ENCODE results near the gene OTC. TPM values are rescaled to one million over a fixed set of nuclear protein-coding genes. Genes with fewer than 3 reads are reported as not detected.

Gene OTC
- total and polyA plus RNA-seq, 2 donors (not counting 1 experiment from before 2014, with no cell fraction given), result not detected

DNA sequence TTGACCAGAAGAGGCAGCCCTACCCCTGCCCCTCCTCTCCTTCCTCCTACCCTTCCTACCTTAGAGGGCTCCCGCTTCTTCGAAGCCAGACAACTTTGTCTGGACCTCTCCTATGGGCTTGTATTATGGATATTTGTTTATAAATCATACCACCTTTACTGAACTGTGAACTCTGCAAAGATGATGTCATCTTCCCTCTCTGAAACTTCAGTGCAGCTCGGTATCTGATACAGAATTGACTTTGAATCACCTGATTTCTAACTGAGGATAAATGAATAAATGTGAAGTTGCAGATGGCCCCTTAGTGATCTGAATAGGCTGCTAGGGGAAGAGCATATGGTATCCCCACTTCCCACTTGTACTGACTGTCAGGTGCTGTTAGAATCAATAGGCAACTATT is 1.1 kb upstream of the OTC start:
- intact Hi-C loops (cut with micrococcal nuclease), result no loop called here
- Mint-ChIP-seq H3K4me3 (no peak overlapping the region), H3K9me3 (ENCODE audit: insufficient read depth) (no peaks in the 10 kb centered on the region), H3K27me3 (peaks cover 10% of the 10 kb centered on the region), H3K4me1 (no peaks in the 10 kb centered on the region), H3K27ac (no peak overlapping the region)
- H3K4me2 ChIP-seq (replicated peaks; ENCODE audit: low read depth, low read length, poor library complexity, severe bottlenecking), result no peak overlapping the region
- no peaks in the 10 kb centered on the region for H3K79me2 ChIP-seq (ENCODE audit: control insufficient read depth, insufficient read depth, low read length)
- H2AFZ ChIP-seq (ENCODE audit: insufficient read depth, low read depth, low read length, poor library complexity, severe bottlenecking), result no peak overlapping the region
- no peak overlapping the region for H3K4me3 ChIP-seq (ENCODE audit: control extremely low read depth in 1 of 5, extremely low read depth in 1 of 5, insufficient read depth in 1 of 5, low read depth in 2 of 5, low read length in 4 of 5)
- no peaks in the 10 kb centered on the region for H4K20me1 ChIP-seq (ENCODE audit: control insufficient read depth, insufficient read depth, low read length, poor library complexity, severe bottlenecking)
- H3K9me3 ChIP-seq (ENCODE audit: control extremely low read depth in 1 of 3, control insufficient read depth in 2 of 3, insufficient read depth in 1 of 3, low read length in 2 of 3), result no peaks in the 10 kb centered on the region
- H3K4me1 ChIP-seq (ENCODE audit: control insufficient read depth in 2 of 2, insufficient read depth in 2 of 2, low read length in 2 of 2), result no peaks in the 10 kb centered on the region
- H3K36me3 ChIP-seq (replicated peaks in 1 of 2; ENCODE audit: control extremely low read depth in 1 of 2, control insufficient read depth in 1 of 2, extremely low read depth in 1 of 2, insufficient read depth in 2 of 2, low read length in 1 of 2), result no peaks in the 10 kb centered on the region
- no peaks in the 10 kb centered on the region for H3K27me3 ChIP-seq (replicated peaks in 1 of 4; ENCODE audit: control extremely low read depth in 1 of 4, control insufficient read depth in 3 of 4, insufficient read depth in 4 of 4, low read length in 3 of 4)
- ATAC-seq (ENCODE audit: low read depth) (no peak), DNase-seq (no peak)
- ChIA-PET POLR2A (no interaction called here), CTCF (no interaction called here)
- no peak overlapping the region for H3K9ac ChIP-seq (ENCODE audit: low read length)
- no CpG with 5 or more reads among the region's 3 CpGs for WGBS (ENCODE audit: insufficient coverage)
- TF ChIP-seq EZH2 (IDR thresholded peaks at IDR 0.05; ENCODE audit: borderline replicate concordance, insufficient read depth, low read depth, low read length, poor library complexity, severe bottlenecking), result no peak
- TF ChIP-seq, protein P1, sequence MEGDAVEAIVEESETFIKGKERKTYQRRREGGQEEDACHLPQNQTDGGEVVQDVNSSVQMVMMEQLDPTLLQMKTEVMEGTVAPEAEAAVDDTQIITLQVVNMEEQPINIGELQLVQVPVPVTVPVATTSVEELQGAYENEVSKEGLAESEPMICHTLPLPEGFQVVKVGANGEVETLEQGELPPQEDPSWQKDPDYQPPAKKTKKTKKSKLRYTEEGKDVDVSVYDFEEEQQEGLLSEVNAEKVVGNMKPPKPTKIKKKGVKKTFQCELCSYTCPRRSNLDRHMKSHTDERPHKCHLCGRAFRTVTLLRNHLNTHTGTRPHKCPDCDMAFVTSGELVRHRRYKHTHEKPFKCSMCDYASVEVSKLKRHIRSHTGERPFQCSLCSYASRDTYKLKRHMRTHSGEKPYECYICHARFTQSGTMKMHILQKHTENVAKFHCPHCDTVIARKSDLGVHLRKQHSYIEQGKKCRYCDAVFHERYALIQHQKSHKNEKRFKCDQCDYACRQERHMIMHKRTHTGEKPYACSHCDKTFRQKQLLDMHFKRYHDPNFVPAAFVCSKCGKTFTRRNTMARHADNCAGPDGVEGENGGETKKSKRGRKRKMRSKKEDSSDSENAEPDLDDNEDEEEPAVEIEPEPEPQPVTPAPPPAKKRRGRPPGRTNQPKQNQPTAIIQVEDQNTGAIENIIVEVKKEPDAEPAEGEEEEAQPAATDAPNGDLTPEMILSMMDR (IDR thresholded peaks at IDR 0.05), result no peak
- H3K27ac ChIP-seq (ENCODE audit: low read length in 2 of 2), result no peak overlapping the region

DNA sequence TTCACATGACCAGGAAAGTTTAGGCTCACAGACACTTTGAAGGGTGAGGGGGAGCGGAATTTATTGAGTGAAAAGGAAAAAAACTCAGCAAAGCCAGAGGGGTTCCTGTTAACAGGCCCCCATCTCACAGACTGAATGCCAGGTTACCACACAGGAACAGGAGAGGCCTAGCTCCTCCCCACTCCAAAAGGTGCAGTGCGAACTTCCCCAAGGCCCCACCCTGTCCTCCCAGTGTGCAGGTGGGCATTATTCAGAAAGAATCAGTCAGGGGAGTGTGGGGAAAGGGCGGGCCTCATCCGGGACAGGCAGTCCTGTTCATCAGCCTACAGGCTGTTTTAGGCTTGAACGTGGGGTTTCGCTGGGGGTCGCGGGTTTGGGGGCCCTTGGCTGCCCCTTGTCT is 4.0 kb downstream of the OTC start:
- no peaks in the 10 kb centered on the region for H3K9me3 ChIP-seq (ENCODE audit: control extremely low read depth in 1 of 3, control insufficient read depth in 2 of 3, insufficient read depth in 1 of 3, low read length in 2 of 3)
- no peaks in the 10 kb centered on the region for H3K27me3 Mint-ChIP-seq
- H3K4me1 ChIP-seq (ENCODE audit: control insufficient read depth in 2 of 2, insufficient read depth in 2 of 2, low read length in 2 of 2), result no peaks in the 10 kb centered on the region
- ChIA-PET CTCF (no interaction called here), POLR2A (no interaction called here)
- no peaks in the 10 kb centered on the region for H3K4me1 Mint-ChIP-seq
- H3K36me3 ChIP-seq (replicated peaks in 1 of 2; ENCODE audit: control extremely low read depth in 1 of 2, control insufficient read depth in 1 of 2, extremely low read depth in 1 of 2, insufficient read depth in 2 of 2, low read length in 1 of 2), result no peaks in the 10 kb centered on the region
- no peaks in the 10 kb centered on the region for H3K27me3 ChIP-seq (replicated peaks in 1 of 4; ENCODE audit: control extremely low read depth in 1 of 4, control insufficient read depth in 3 of 4, insufficient read depth in 4 of 4, low read length in 3 of 4)
- no peak overlapping the region for H3K27ac Mint-ChIP-seq
- H3K4me2 ChIP-seq (replicated peaks; ENCODE audit: low read depth, low read length, poor library complexity, severe bottlenecking), result no peak overlapping the region
- intact Hi-C loops (cut with micrococcal nuclease), result no loop called here
- H4K20me1 ChIP-seq (ENCODE audit: control insufficient read depth, insufficient read depth, low read length, poor library complexity, severe bottlenecking), result no peaks in the 10 kb centered on the region
- no peak overlapping the region for H3K4me3 Mint-ChIP-seq
- no peaks in the 10 kb centered on the region for H3K79me2 ChIP-seq (ENCODE audit: control insufficient read depth, insufficient read depth, low read length)
- no peak overlapping the region for H3K9ac ChIP-seq (ENCODE audit: low read length)
- no peak for DNase-seq
- ATAC-seq (ENCODE audit: low read depth), result no peak
- H3K27ac ChIP-seq (ENCODE audit: low read length in 2 of 2), result no peak overlapping the region
- H3K9me3 Mint-ChIP-seq (ENCODE audit: insufficient read depth), result no peaks in the 10 kb centered on the region
- H2AFZ ChIP-seq (ENCODE audit: insufficient read depth, low read depth, low read length, poor library complexity, severe bottlenecking), result no peak overlapping the region
- no peak overlapping the region for H3K4me3 ChIP-seq (ENCODE audit: control extremely low read depth in 1 of 5, extremely low read depth in 1 of 5, insufficient read depth in 1 of 5, low read depth in 2 of 5, low read length in 4 of 5)
- TF ChIP-seq, protein P1 (IDR thresholded peaks at IDR 0.05), result no peak
- TF ChIP-seq EZH2 (IDR thresholded peaks at IDR 0.05; ENCODE audit: borderline replicate concordance, insufficient read depth, low read depth, low read length, poor library complexity, severe bottlenecking), result no peak
- WGBS (ENCODE audit: insufficient coverage), result 100% methylated on average over 1 of the region's 8 CpGs

Data from B cell (primary cell).